GM12873 (cell line): ENCODE results near the gene CHRNA10.
A peak's percentile ranks its signal among the peaks of the same experiment; 100 is the strongest.

Experiments
- TF ChIP-seq, protein P1 (sequence below): IDR thresholded peaks from 2 replicates; pipeline ENCODE4 v1.5.1; 2012; ENCODE audit warnings: low read depth, mild to moderate bottlenecking, moderate library complexity, low read length, control low read depth; ENCODE audit not compliant: insufficient read depth; ENCODE audit errors: missing control alignments

Gene CHRNA10

DNA sequence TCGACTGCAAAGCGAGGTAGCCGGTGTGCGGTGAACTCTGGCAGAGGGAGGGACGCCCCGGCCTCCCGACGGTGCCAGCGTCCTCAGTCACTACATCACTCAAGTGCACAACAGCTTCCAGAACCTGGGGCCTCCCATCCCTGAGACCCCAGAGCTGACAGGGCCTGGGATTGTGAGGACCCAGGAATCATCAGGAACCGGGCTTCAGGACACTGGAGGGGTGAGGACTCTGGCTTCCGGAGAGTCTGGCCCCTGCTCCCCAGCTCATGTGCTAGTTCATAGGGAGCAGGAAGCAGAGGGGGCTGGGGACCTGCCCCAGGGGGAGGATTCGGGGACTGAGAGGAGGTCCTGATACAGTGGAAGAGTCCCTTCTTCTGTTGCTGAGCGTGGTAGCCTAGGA lies 34.0 kb downstream of the CHRNA10 start:
- TF ChIP-seq, protein P1, sequence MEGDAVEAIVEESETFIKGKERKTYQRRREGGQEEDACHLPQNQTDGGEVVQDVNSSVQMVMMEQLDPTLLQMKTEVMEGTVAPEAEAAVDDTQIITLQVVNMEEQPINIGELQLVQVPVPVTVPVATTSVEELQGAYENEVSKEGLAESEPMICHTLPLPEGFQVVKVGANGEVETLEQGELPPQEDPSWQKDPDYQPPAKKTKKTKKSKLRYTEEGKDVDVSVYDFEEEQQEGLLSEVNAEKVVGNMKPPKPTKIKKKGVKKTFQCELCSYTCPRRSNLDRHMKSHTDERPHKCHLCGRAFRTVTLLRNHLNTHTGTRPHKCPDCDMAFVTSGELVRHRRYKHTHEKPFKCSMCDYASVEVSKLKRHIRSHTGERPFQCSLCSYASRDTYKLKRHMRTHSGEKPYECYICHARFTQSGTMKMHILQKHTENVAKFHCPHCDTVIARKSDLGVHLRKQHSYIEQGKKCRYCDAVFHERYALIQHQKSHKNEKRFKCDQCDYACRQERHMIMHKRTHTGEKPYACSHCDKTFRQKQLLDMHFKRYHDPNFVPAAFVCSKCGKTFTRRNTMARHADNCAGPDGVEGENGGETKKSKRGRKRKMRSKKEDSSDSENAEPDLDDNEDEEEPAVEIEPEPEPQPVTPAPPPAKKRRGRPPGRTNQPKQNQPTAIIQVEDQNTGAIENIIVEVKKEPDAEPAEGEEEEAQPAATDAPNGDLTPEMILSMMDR = no peak

DNA sequence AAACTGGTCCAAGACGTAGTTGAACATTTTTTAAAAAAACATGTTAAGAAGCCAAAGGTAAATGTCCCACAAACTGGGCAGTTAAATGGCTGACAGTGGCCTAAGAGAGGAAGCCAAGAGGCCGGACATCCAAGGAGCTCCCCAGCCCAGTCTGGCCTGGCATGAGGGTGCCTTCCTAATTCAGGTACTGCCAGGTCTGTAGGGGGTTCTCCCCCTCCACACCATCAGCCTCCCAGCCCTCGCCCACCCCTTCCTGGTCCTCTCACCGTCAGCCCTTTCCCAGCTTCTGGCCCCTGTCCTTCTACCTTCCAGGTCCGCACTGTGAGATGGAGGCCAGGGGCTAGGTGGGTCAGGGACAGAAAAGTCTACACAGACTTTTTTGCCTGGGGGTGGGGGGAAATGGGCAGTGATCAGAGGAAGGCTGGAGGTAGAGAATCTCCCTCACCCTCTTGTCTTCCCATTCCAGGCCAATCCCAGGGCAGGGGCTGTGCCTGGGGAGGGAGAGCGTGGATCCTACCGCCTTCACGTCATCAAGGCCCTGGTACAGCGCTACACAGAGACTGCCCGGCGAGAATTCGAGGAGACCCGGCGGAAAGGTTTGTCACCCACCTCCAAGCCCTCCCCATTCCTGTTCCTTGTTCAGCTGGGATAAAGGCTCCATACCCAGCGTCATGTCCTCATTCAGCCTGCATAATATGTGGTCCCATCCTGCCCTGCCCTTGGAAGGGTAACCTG lies 35.4 kb downstream of the CHRNA10 start:
- TF ChIP-seq, protein P1 = no peak

DNA sequence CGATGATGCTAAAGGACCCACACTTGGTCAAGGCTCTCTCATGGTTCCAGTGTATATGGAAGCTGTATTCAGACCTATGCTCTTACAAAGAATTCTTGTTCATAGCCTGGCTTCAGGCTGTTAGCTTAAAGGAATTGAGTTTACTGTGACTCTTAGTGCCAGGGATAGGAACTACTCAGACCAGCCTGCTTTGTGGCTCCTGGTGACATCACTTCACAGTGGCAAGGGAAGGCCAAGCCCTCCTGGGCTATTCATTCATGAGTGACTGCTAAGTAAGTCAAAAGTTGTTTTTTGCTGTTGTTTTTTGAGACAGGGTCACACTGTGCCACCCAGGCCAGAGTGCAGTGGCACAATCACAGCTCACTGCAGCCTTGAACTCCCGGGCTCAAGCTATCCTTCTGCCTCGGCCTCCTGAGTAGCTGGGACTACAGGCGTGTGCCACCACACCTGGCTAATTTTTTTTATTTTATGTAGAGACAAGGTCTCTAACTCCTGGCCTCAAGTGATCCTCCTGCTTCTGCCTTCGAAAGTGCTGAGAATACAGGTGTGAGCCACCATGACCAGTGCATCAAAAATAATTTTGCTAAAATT lies 39.0 kb downstream of the CHRNA10 start:
- TF ChIP-seq, protein P1 = no peak

DNA sequence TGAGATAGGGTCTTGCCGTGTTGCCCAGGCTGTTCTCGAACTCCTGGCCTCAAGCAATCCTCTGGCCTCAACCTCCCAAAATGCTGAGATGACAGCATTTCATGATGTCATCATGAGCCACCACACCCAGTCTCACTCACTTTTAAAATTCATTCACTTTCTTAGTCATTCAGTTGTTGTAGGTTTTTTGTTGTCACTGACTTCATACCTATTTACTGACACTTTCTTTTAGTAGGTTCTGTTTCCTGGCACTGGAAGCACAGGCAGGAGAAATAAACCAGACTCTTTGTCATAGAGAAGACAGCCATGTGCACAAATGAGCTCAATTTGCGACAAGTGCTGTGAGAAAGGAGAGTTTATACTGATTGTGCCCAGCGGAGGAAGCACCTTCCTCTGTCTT lies 39.9 kb downstream of the CHRNA10 start:
- TF ChIP-seq, protein P1 = no peak

DNA sequence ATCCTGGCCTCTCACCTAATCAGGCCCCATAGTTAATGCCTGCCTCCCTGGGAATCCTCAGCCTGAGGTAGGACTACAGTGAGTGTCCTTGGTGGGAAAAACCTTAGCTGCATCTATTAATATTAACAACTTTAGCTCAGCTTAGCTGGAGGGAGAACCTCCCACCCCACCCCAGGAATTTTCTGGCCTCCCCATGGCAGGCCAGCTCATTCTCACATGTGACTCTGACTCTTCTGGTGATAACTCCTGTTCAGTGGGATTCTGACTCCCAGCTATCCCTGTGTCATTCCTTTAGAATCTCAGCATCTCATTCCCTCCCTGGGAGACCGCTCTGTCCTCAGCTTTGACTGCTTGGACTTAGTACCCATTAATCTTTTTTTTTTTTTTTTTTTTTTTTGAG lies 43.9 kb downstream of the CHRNA10 start:
- TF ChIP-seq, protein P1 = no peak

DNA sequence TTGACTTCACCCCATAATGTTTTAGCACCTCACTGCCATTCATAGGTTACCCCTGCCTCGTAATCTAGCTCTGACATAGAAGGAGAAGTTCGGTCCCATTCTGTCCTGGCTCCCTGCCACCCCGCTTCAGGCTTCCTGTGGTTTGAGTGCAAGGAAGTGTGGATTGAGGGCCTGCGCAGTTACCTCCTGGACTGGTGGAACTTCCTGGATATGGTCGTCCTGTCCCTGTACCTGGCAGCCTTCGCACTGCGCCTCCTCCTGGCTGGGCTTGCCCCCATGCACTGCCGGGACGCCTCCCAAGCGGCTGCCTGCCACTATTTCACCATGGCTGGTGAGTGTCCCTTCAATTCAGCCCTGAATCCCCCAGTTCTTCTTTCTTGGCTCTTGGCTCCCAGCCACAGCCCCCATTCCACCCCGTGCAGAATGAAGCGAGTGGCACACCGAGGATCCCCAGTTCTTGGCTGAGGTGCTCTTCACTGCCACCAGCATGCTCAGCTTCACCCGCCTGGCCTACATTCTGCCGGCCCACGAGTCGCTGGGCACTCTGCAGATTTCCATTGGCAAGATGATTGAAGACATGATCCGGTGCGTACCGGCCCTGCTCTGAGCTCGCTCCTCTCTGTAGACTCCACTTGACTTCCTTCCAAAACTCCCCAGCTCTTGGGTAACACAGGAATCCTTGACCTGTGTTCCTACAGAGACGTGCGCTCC lies 44.8 kb downstream of the CHRNA10 start:
- TF ChIP-seq, protein P1 = peak; percentile 40

DNA sequence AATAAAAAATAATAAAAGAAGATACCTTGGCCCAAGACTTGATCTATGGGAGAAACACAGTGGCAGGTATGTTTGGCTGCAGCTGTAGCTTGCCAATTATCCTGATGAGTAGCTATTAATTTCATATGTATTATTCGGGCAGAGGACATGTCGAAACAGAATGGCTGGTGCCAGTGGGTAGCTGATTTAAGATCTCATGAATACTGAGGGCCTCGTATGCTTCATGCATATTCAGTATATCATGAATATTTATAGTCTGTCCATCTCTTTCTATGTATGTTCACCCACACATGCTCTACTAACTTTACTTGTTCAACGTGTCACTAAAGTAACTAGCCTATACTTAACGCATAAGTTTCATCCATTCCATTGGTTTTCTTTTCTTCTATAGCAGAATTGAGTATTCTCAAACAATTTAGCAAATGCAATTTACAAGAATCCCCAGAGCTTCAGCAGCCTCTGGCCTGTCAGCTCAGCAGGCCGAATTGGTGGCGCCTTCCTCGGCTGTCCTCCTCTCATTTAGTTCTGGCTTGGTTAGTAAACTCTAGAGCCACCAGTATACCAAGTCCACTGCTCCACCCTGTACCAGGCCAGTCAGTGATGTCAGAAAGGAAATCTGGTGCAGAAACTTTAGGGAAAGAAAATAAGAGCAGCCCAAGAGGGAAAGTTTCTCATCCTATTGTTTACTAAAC lies 47.3 kb downstream of the CHRNA10 start:
- TF ChIP-seq, protein P1 = no peak
